Thyroid gland (tissue), 4 donors: ENCODE results near the gene USP6.

Source experiments
- CTCF ChIP-seq, 6 experiments: fragments of 200-600 bp in 3 of 6; fragments of 450-650 bp in 3 of 6; sonication (generic) in 3 of 6; IDR thresholded peaks; one replicate each; pipeline ENCODE4 v1.5.1; 2016 to 2019; ENCODE audit warnings: antibody characterized with exemption in 6 of 6, mild to moderate bottlenecking in 2 of 6, inconsistent platforms in 1 of 6, moderate library complexity in 1 of 6
- POLR2A ChIP-seq, 2 donors: fragments of 450-650 bp; IDR thresholded peaks; one replicate each; pipeline ENCODE4 v1.6.1; 2017; ENCODE audit warnings: antibody characterized with exemption in 2 of 2, mild to moderate bottlenecking in 2 of 2, moderate library complexity in 1 of 2

- TF ChIP-seq CTCF (IDR thresholded peaks at IDR 0.05) (no peak), POLR2A (IDR thresholded peaks at IDR 0.05) (no peak)
These were observed at the start of gene USP6 for GRCh38 chr17:5115673-5116651.
